ENCODE results near the gene PARP15. TPM values are rescaled to one million over a fixed set of nuclear protein-coding genes. Genes with fewer than 3 reads are reported as not detected.

PARP15 gene
- total and polyA plus RNA-seq, 4 donors, result 2.4 to 6.1 (median 4.4) TPM

DNA sequence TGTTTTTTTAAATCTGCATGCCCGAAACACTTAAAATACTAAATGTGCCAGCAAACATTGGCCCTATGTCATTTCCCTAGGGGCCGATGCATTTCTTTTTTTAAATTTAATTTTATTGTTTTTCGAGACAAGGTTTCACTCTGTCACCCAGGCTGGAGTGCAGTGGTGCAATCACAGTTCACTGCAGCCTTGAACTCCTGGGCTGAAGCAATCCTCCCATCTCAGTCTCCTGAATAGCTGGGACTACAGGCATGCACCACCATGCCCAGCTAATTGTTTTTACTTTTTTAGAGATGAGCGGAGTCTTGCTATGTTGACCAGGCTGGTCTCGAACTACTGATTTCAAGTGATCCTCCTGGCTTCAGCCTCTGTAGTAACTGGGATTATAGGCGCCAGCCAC, 18.8 kb upstream of the PARP15 start:
- TF ChIP-seq, protein P1, sequence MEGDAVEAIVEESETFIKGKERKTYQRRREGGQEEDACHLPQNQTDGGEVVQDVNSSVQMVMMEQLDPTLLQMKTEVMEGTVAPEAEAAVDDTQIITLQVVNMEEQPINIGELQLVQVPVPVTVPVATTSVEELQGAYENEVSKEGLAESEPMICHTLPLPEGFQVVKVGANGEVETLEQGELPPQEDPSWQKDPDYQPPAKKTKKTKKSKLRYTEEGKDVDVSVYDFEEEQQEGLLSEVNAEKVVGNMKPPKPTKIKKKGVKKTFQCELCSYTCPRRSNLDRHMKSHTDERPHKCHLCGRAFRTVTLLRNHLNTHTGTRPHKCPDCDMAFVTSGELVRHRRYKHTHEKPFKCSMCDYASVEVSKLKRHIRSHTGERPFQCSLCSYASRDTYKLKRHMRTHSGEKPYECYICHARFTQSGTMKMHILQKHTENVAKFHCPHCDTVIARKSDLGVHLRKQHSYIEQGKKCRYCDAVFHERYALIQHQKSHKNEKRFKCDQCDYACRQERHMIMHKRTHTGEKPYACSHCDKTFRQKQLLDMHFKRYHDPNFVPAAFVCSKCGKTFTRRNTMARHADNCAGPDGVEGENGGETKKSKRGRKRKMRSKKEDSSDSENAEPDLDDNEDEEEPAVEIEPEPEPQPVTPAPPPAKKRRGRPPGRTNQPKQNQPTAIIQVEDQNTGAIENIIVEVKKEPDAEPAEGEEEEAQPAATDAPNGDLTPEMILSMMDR (IDR thresholded peaks at IDR 0.05; ENCODE audit: control extremely low read depth, extremely low read depth), result no peak
- Histone ChIP-seq H3K9me3 (ENCODE audit: control insufficient read depth in 4 of 4, insufficient read depth in 3 of 4, low read length in 3 of 4) (no peaks in the 10 kb centered on the region), H3K27ac (ENCODE audit: low read depth in 1 of 2, low read length in 1 of 2) (no peak overlapping the region), H3K4me3 (no peak overlapping the region), H3K4me1 (ENCODE audit: control insufficient read depth in 5 of 5, insufficient read depth in 5 of 5, low read length in 5 of 5) (peaks cover 0 to 17% (median 6%) of the 10 kb centered on the region in 5 donors), H3K27me3 (ENCODE audit: control insufficient read depth in 3 of 3, insufficient read depth in 3 of 3, low read length in 2 of 3) (no peaks in the 10 kb centered on the region), H3K9ac (ENCODE audit: insufficient read depth in 1 of 2, low read length in 2 of 2) (no peak overlapping the region), H3K36me3 (ENCODE audit: control insufficient read depth in 4 of 4, insufficient read depth in 4 of 4, low read length in 4 of 4) (peaks cover 4 to 31% (median 12%) of the 10 kb centered on the region in 4 donors)
- DNase-seq (no peak), ATAC-seq (ENCODE audit: insufficient read depth, low FRiP score) (no peak)
- WGBS, 2 donors, result 93 to 94% methylated on average over 6 of the region's 6 CpGs

DNA sequence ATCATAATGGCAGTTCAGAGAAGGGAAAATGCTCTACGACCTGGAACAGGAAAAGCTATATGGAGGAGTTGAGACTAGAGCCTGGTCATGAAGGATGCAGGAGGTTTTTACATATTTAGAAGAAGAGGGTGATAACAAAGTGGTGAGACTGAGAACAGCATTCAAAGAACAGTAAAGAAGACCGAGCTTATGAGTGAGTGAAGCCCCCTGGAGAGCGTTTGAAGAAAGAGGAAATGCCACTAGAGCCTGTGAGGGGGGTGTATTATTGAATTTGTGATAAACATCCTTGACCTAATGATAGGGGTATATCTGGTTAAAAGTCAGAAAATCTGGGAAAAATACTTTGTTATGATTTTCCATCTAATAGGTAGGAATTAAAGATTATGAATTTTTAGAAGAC, 17.5 kb upstream of the PARP15 start:
- no peaks in the 10 kb centered on the region for H3K27me3 ChIP-seq (ENCODE audit: control insufficient read depth in 3 of 3, insufficient read depth in 3 of 3, low read length in 2 of 3)
- 59 to 69% methylated on average over 3 of the region's 3 CpGs for WGBS, 2 donors
- H3K27ac ChIP-seq (ENCODE audit: low read depth in 1 of 2, low read length in 1 of 2), result no peak overlapping the region
- H3K4me3 ChIP-seq, result no peak overlapping the region
- H3K36me3 ChIP-seq (ENCODE audit: control insufficient read depth in 4 of 4, insufficient read depth in 4 of 4, low read length in 4 of 4), result peaks cover 4 to 25% (median 11%) of the 10 kb centered on the region in 4 donors
- peaks cover 0 to 20% (median 3%) of the 10 kb centered on the region in 5 donors for H3K4me1 ChIP-seq (ENCODE audit: control insufficient read depth in 5 of 5, insufficient read depth in 5 of 5, low read length in 5 of 5)
- TF ChIP-seq, protein P1 (IDR thresholded peaks at IDR 0.05; ENCODE audit: control extremely low read depth, extremely low read depth), result no peak
- no peak overlapping the region for H3K9ac ChIP-seq (ENCODE audit: insufficient read depth in 1 of 2, low read length in 2 of 2)
- ATAC-seq (ENCODE audit: insufficient read depth, low FRiP score) (no peak), DNase-seq (no peak)
- H3K9me3 ChIP-seq (ENCODE audit: control insufficient read depth in 4 of 4, insufficient read depth in 3 of 4, low read length in 3 of 4), result no peaks in the 10 kb centered on the region

DNA sequence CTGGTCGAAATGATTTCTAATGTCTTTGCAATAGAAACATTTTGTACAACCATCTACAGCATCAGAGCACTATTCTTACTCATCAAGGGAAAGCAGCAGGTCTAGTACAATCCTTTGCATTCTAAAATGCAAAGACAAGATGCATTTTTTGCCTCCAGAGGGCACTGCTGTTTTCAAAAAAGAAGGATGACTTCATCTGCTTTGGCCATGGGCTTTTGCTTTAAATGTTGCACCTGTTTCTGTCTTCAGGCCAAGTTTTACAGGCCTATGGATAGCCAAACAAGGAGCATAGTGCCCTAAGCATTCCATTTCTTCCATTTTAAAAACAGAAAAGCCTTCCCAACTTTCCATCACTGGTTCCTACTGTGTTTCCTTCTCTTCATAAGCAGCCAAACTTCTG, 16.8 kb upstream of the PARP15 start:
- H3K4me3 ChIP-seq, result no peak overlapping the region
- DNase-seq (peak; percentile 40 to 81 (median 77)), ATAC-seq (ENCODE audit: insufficient read depth, low FRiP score) (no peak)
- no peak overlapping the region for H3K9ac ChIP-seq (ENCODE audit: insufficient read depth in 1 of 2, low read length in 2 of 2)
- peaks cover 0 to 23% (median 8%) of the 10 kb centered on the region in 5 donors for H3K4me1 ChIP-seq (ENCODE audit: control insufficient read depth in 5 of 5, insufficient read depth in 5 of 5, low read length in 5 of 5)
- H3K36me3 ChIP-seq (ENCODE audit: control insufficient read depth in 4 of 4, insufficient read depth in 4 of 4, low read length in 4 of 4), result peaks cover under 1 to 19% (median 6%) of the 10 kb centered on the region in 4 donors
- WGBS, 2 donors, result 92 to 93% methylated on average over 1 of the region's 1 CpG
- H3K27ac ChIP-seq (ENCODE audit: low read depth in 1 of 2, low read length in 1 of 2), result peak overlapping the region in 1 of 2 donors; percentile 61
- TF ChIP-seq, protein P1 (IDR thresholded peaks at IDR 0.05; ENCODE audit: control extremely low read depth, extremely low read depth), result peak; percentile 52
- no peaks in the 10 kb centered on the region for H3K27me3 ChIP-seq (ENCODE audit: control insufficient read depth in 3 of 3, insufficient read depth in 3 of 3, low read length in 2 of 3)
- H3K9me3 ChIP-seq (ENCODE audit: control insufficient read depth in 4 of 4, insufficient read depth in 3 of 4, low read length in 3 of 4), result no peaks in the 10 kb centered on the region

Measured in lung (tissue), 12 donors.